GM18868 (cell line): ENCODE data around the gene NUDT7.

Experiments used
- ATAC-seq: cut with Tn5 transposase; IDR thresholded peaks from one replicate; pipeline ENCODE4 v1.9.1; 2021; ENCODE audit warnings: mild to moderate bottlenecking, moderate library complexity; ENCODE audit not compliant: unreplicated experiment

NUDT7 gene

GRCh38 chr16:77723108-77723514, 797 bp downstream of the NUDT7 start:
- peak; percentile 5 for ATAC-seq

DNA sequence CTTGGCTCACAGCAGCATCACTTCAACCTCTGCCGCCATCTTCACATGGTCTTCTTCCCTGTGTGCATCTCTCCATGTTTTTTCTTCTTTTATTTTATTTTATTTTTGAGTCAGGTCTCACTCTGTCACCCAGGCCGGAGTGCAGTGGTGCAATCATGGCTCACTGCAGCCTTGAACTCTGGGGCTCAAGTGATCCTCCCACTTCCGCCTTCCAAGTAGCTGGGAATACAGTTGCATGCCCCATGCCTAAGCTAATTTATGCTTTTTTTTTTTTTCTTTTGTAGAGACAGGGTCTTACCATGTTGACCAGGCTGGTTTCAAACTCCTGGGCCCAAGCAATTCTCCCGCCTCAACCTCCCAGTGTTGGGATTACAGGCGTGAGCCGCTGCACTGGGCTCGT, 1.9 kb downstream of the NUDT7 start:
- no peak for ATAC-seq

GRCh38 chr16:77729951-77730350, 7.6 kb downstream of the NUDT7 start:
- ATAC-seq, result no peak

GRCh38 chr16:77732241-77732946, 10.1 kb downstream of the NUDT7 start:
- no peak for ATAC-seq

DNA sequence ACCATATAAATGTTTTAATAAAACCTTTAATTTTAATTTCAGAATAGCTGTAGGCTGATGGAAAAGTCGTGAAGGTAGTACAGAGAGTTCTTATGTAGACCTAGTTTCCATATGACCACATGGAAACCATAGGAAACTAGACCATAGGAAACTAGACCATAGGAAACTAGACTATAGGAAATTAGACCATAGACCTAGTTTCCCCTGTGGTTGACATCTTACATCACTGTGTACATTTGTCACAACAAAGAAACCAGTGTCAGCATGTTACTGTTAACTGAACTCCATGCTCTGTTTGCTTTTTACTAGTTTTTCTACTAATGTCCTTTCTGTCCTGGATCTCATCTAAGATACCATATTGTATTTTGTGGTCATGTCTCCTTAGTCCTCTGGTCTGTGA, 14.6 kb downstream of the NUDT7 start:
- ATAC-seq, result no peak

- no peak for ATAC-seq
Observed at GRCh38 chr16:77738706-77739558, 16.6 kb downstream of the NUDT7 start.

DNA sequence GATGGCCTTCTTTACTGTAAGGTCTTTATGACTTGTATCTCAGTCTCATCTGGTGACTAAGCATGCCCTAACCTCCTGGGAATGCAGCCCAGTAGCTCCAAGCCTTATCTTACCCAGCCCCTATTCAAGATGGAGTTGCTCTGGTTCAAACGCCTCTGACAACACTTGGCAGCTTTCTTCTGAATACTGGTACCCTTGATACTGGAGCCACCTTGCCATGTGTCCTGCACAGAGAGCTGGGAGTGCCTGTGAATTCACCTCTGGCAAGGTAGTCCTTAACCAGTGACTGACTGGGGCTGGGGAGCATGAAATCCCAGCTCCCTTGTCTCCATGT, 17.2 kb downstream of the NUDT7 start:
- no peak for ATAC-seq

GRCh38 chr16:77744141-77744540, 21.8 kb downstream of the NUDT7 start:
- ATAC-seq, result no peak

GRCh38 chr16:77745972-77746371, 23.7 kb downstream of the NUDT7 start:
- ATAC-seq, result no peak

- no peak for ATAC-seq
Observed at GRCh38 chr16:77748421-77749005, 26.2 kb downstream of the NUDT7 start.

DNA sequence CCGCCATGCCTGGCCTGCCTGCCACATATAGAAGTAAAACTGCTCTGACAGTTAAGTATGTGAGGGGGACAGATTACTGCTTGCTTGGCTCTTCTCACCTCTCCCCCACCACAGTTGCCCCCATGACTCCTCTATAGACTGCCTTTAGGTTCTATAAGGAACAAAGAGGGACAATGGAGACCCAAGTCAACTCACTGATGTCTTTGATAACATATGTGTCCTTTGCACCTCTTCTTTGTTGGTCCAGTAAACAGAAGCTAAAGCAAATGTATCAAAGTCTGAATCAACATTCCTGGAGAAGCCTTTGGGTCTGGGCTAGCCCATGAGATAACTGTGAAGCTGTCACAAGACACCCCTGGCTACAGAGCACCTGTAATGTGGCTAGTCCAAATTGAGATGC, 27.1 kb downstream of the NUDT7 start:
- no peak for ATAC-seq

- no peak for ATAC-seq
Observed at GRCh38 chr16:77758046-77758445, 35.7 kb downstream of the NUDT7 start.

- ATAC-seq, result no peak
Observed at GRCh38 chr16:77758508-77758907, 36.2 kb downstream of the NUDT7 start.

DNA sequence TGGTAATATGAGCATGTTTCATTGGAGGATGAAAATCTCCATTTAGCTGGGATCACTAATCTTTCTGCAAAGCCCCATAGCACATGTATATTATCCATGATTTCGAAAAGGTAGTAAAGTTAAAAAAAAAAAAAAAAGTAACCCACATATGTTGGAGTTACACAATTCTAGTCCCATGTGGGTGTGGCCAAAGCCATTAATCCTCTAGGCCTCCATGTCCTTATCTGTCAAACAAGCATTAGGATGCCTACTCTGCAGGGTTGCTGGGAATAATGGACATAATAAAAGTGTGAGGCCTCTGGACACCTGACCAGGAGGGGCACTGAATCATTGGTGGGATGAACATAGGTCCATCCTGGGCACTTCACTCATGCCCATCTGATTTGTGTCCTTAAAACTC, 36.9 kb downstream of the NUDT7 start:
- ATAC-seq, result no peak

DNA sequence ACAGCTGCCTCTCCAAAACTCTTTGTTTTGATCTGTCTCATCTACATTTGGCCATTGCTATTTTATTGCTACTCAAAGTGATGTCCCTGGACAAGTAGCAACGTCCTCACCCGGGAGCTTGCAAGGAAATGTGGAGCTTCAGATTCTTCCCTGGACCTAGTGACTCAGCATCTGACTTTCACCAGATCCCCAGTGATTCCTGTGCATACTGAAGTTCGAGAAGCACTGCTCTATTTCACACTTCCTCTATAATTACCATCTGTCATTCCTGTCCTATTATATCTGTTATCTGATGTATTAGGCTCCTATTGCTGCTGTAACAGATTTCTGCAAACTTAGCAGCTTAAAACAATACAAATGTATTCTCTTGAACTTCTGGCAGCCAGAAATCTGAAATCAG, 37.5 kb downstream of the NUDT7 start:
- no peak for ATAC-seq

- no peak for ATAC-seq
Observed at GRCh38 chr16:77760800-77761199, 38.5 kb downstream of the NUDT7 start.

DNA sequence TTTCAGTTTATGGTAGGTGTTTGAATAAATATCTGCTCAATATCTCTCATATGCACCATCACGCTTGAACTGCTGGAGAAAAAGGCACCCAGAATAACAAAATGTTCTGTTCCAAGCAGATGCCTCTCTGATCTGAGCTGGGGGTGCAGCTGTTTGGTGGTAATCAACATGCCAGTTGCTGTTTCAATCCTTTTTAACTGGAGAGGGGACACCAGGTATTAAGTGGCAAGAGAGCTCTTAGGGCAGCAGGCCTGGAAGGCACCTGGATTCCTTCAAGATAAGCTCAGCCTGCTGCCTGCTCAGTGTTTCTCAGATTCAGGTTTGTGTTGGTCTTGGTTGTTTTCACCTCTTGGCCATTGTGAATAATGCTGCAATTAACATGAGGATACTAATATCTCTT, 38.9 kb downstream of the NUDT7 start:
- no peak for ATAC-seq

DNA sequence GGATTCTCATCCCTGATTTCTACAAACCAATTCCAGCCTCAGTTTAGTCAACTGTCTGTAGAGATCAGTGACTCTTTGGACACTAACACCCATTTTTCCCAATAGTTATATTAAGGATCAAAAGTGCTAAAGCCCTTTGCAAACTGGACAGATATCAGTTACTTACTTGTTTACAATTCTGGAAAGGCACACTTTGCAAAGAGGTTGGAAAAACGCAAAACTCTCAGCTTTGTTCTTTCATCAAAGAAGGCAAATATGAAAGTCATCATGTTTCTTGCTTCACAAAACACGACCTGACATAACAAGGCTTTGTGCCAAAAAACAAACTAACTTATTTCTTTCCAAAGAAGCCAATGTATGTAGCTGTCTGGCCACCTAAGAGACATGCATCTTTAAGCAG, 39.9 kb downstream of the NUDT7 start:
- ATAC-seq, result no peak

GRCh38 chr16:77763994-77764393, 41.7 kb downstream of the NUDT7 start:
- no peak for ATAC-seq

DNA sequence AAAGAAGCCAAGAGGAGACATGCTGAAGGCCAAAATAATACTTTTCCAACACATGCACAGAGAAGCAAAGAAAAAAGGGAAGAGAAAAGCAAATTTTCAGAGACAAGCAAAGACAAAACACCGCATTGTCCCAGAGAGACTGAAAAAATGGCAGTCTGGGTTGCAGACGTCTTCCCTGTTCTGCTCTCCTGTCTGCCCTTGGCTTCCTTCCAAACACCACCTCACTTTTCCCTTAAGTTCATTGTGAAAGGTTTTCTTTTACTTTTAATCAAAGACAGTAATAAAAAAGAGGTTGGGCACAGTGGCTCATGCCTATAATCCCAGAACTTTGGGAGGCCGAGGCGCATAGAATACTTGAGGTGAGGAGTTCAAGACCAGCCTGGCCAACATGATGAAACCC, 44.9 kb downstream of the NUDT7 start:
- ATAC-seq, result no peak

GRCh38 chr16:77767826-77768225, 45.5 kb downstream of the NUDT7 start:
- ATAC-seq, result no peak
